Nephron progenitor cell (in vitro differentiated cells): ENCODE measurements around the gene LHPP.

Source experiments
- DNase-seq: peaks from one replicate; pipeline ENCODE4 v3.0.0; 2021
- H3K27ac Mint-ChIP-seq: 2 replicates; pipeline ENCODE4 v1.8.0; 2021; ENCODE audit warnings: mild to moderate bottlenecking, moderate library complexity, mixed read lengths
- H3K27me3 Mint-ChIP-seq: 2 replicates; pipeline ENCODE4 v1.8.0; 2021; ENCODE audit warnings: mild to moderate bottlenecking, low read depth, mixed read lengths; ENCODE audit not compliant: poor library complexity
- H3K36me3 Mint-ChIP-seq: 2 replicates; pipeline ENCODE4 v1.8.0; 2021; ENCODE audit warnings: low read depth, mixed read lengths
- H3K4me1 Mint-ChIP-seq: 2 replicates; pipeline ENCODE4 v1.8.0; 2021; ENCODE audit warnings: mixed read lengths
- H3K4me3 Mint-ChIP-seq: 2 replicates; pipeline ENCODE4 v1.8.0; 2021; ENCODE audit warnings: mild to moderate bottlenecking, moderate library complexity, mixed read lengths
- H3K9me3 Mint-ChIP-seq: 2 replicates; pipeline ENCODE4 v1.8.0; 2021; ENCODE audit warnings: mild to moderate bottlenecking, moderate library complexity, mixed read lengths
- CTCF ChIP-seq: fragments of 200-600 bp; sonication (generic); IDR thresholded peaks from 2 replicates; pipeline ENCODE4 v1.5.0; 2021; ENCODE audit warnings: antibody characterized with exemption

LHPP gene

DNA sequence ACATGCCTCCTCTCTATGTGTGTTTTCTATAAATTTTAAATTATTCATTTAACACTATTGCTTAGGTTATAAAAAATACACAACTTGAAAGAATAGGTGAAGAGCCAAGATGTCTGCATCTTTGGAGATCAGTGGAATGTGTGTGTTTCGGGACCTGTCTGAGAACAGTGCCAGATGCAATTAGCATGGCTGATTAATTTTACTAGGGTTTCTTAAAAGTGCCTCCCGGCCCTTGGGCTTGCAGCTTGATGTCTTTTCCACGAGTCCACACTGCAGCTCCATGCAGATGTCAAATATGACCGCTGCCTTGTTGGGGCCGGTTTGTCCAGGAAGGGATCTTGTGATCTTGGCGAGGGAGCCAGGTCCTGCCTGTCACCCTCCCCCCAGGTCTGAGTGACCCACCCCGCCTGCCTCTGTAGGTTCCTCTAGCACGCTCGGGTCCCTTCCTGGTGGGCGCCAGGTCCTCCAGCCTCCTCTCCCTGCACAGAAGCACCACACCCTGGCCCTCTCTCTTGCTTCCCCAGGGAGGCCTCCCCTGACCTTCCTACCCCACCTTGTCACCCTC is 20.7 kb downstream of the LHPP start:
- no peak for DNase-seq
- peaks cover 16% of the 10 kb centered on the region for H3K9me3 Mint-ChIP-seq
- no peaks in the 10 kb centered on the region for H3K27me3 Mint-ChIP-seq
- H3K27ac Mint-ChIP-seq: no peak overlapping the region
- peaks cover 18% of the 10 kb centered on the region for H3K36me3 Mint-ChIP-seq
- H3K4me1 Mint-ChIP-seq: peaks cover 32% of the 10 kb centered on the region
- H3K4me3 Mint-ChIP-seq: no peak overlapping the region
- no peak for TF ChIP-seq CTCF

- Mint-ChIP-seq H3K4me1 (peaks cover 27% of the 10 kb centered on the region), H3K27me3 (no peaks in the 10 kb centered on the region), H3K4me3 (no peak overlapping the region), H3K27ac (no peak overlapping the region), H3K9me3 (peaks cover 21% of the 10 kb centered on the region), H3K36me3 (peaks cover 23% of the 10 kb centered on the region)
- DNase-seq: no peak
- no peak for TF ChIP-seq CTCF
These were observed 21.3 kb downstream of the LHPP start for GRCh38 chr10:124482876-124483275.

DNA sequence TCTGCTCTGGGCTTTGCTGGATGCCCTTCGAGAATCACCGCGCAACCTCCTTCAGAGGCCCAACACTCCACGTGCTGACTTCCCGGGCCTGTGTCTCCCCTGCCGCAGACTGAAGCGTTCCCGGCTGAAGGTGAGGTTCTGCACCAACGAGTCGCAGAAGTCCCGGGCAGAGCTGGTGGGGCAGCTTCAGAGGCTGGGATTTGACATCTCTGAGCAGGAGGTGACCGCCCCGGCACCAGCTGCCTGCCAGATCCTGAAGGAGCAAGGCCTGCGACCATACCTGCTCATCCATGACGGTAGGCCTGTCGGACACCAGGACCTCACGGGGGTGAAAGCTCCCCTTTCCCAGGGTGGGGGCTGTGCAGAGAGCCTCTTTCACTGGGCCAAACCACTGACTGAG is 22.4 kb downstream of the LHPP start:
- Mint-ChIP-seq H3K4me1 (peaks cover 19% of the 10 kb centered on the region), H3K4me3 (no peak overlapping the region), H3K27me3 (no peaks in the 10 kb centered on the region), H3K9me3 (peaks cover 22% of the 10 kb centered on the region), H3K36me3 (peaks cover 31% of the 10 kb centered on the region), H3K27ac (no peak overlapping the region)
- no peak for DNase-seq
- no peak for TF ChIP-seq CTCF

DNA sequence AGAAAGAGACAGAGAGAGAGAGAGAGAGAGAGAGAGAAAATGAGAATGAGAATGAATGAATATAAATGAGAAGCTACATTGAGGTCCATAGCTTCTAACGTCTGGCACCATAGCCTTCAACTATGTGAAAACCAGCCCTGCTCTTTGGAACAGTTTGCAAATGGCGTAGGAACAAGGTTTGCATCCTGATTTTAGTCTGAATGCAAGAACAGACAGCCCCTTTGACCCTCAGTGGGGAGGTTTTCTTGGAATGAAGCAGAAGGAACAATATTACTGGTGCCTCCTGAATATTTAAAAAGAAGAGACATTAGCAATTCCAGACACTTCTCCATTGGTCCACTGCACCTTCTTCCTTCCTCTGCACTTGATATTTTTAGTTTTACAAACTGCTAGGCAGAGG is 23.0 kb downstream of the LHPP start:
- peaks cover 19% of the 10 kb centered on the region for H3K4me1 Mint-ChIP-seq
- peaks cover 31% of the 10 kb centered on the region for H3K36me3 Mint-ChIP-seq
- peaks cover 22% of the 10 kb centered on the region for H3K9me3 Mint-ChIP-seq
- peak overlapping the region; percentile 12 for H3K27ac Mint-ChIP-seq
- TF ChIP-seq CTCF: no peak
- H3K27me3 Mint-ChIP-seq: no peaks in the 10 kb centered on the region
- DNase-seq: no peak
- H3K4me3 Mint-ChIP-seq: no peak overlapping the region

DNA sequence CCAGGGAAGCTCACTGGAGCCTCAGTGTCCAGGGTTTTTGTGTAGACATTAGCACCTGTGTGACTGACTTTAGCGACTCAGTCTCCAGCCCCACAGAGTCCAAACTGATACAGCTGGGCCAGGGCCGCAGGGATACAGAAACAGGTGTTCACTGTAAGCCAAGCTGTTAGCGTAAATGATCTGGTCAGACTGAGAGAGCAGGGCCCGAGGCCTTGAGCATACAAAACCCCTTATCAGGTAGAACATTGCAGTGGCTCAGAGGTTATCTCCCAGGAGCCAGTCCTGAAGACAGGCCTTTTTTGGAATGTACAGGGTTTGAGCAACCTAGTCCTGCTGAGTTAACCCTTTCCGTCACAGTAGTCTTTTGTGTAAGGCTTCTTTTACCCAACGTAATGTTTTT is 25.0 kb downstream of the LHPP start:
- Mint-ChIP-seq H3K9me3 (peaks cover 22% of the 10 kb centered on the region), H3K36me3 (peaks cover 39% of the 10 kb centered on the region), H3K4me1 (peaks cover 12% of the 10 kb centered on the region), H3K27me3 (no peaks in the 10 kb centered on the region), H3K4me3 (no peak overlapping the region), H3K27ac (no peak overlapping the region)
- no peak for DNase-seq
- no peak for TF ChIP-seq CTCF

DNA sequence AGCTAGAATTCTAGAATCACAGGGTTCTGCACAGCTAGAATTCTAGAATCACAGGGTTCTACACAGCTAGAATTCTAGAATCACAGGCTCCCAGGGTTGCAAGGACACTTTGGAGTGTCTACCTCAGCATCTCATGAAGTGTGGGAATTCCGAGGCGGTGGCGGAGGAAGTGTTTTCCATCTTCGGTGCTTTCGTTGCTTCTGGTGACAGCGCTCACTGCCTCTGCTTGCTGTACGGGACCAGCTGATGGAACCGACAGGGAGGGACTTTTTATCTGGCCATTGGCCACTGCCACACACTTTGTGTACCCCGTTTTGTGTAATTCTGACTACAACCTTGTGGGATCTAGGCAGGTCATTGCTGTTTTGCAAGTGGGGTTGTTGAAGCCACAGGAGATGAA is 29.5 kb downstream of the LHPP start:
- TF ChIP-seq CTCF: no peak
- DNase-seq: no peak
- Mint-ChIP-seq H3K27me3 (peaks cover 4% of the 10 kb centered on the region), H3K36me3 (peaks cover 47% of the 10 kb centered on the region), H3K27ac (no peak overlapping the region), H3K9me3 (peaks cover 18% of the 10 kb centered on the region), H3K4me3 (no peak overlapping the region), H3K4me1 (peaks cover 28% of the 10 kb centered on the region)
